Measurements from ENCODE around the gene BMP6. TPM values are rescaled to one million over a fixed set of nuclear protein-coding genes. Genes with fewer than 3 reads are reported as not detected.

Gene BMP6
- total and polyA plus RNA-seq, 2 donors (not counting 3 experiments of a cell fraction or from before 2014, with no cell fraction given), result 221 to 276 TPM

GRCh38 chr6:7730784-7731227, 4.9 kb downstream of the BMP6 start:
- ChIA-PET CTCF (interaction anchor here (0.8 to 3.9 kb wide), 7 partner anchors 8 to 372 kb away, joined by 3 to 17 read pairs (median 4); partner anchors contain the start of gene EEF1E1), POLR2A (no interaction called here)
- Histone ChIP-seq H3K79me2 (ENCODE audit: control insufficient read depth, insufficient read depth, low read length) (peaks cover 97% of the 10 kb centered on the region), H3K4me3 (replicated peaks in 1 of 3; ENCODE audit: insufficient read depth in 1 of 3, low read depth in 1 of 3, low read length in 3 of 3) (peak overlapping the region; percentile 70 to 95 (median 94)), H3K9me1 (replicated peaks; ENCODE audit: control insufficient read depth, extremely low read depth, insufficient read depth, low read length) (no peaks in the 10 kb centered on the region), H3K4me1 (ENCODE audit: control insufficient read depth, extremely low read depth, insufficient read depth, low read length) (peaks cover 61% of the 10 kb centered on the region), H3K9ac (replicated peaks; ENCODE audit: extremely low read depth, insufficient read depth, low read length) (peak overlapping the region; percentile 97), H3K4me2 (ENCODE audit: insufficient read depth, low read length) (peak overlapping the region; percentile 91), H3K9me3 (replicated peaks; ENCODE audit: control insufficient read depth, insufficient read depth, low read length) (no peaks in the 10 kb centered on the region), H3K27me3 (ENCODE audit: control insufficient read depth in 2 of 2, insufficient read depth in 2 of 2, low read length in 2 of 2) (no peaks in the 10 kb centered on the region), H4K20me1 (replicated peaks; ENCODE audit: control insufficient read depth, extremely low read depth, insufficient read depth, low read length) (no peaks in the 10 kb centered on the region), H3K36me3 (ENCODE audit: control insufficient read depth in 2 of 2, extremely low read depth in 1 of 2, insufficient read depth in 2 of 2, low read length in 2 of 2) (peaks cover 24 to 34% of the 10 kb centered on the region in 2 experiments), H2AFZ (ENCODE audit: low read depth, low read length) (no peak overlapping the region), H3K27ac (ENCODE audit: insufficient read depth, low read depth, low read length) (peak overlapping the region; percentile 76)
- no TSS peak for BruUV-seq (replicated peaks)
- dilution Hi-C loops (cut with MboI; ENCODE audit: extremely low pct_ligation_motif_present, low sequenced_read_pairs) (no loop called here), intact Hi-C loops (cut with micrococcal nuclease) (loop anchor here (1.0 to 5.0 kb wide), 4 partner anchors 116 to 351 kb away; no protein-coding TSS in a partner anchor)
- TF ChIP-seq FOS (IDR thresholded peaks at IDR 0.05; ENCODE audit: borderline replicate concordance, insufficient read depth, low read length), result peak; percentile 96
- TF ChIP-seq EZH2 (IDR thresholded peaks at IDR 0.05; ENCODE audit: borderline replicate concordance, low read depth, low read length, severe bottlenecking), result no peak
- TF ChIP-seq JUN (IDR thresholded peaks at IDR 0.05; ENCODE audit: borderline replicate concordance, insufficient read depth, insufficient read length, low read depth), result peak; percentile 87
- no peak for TF ChIP-seq CTCF (IDR thresholded peaks at IDR 0.05; ENCODE audit: extremely low read depth in 1 of 2, insufficient read depth in 1 of 2, low read depth in 1 of 2, low read length in 2 of 2)
- TF ChIP-seq POLR2AphosphoS5 (IDR thresholded peaks at IDR 0.05; ENCODE audit: insufficient read depth, low read depth, low read length), result peak; percentile 84
- TF ChIP-seq POLR2A (IDR thresholded peaks at IDR 0.05; ENCODE audit: low read depth, low read length), result peak; percentile 87
- peak; percentile 69 for TF ChIP-seq GATA2 (IDR thresholded peaks at IDR 0.05; ENCODE audit: insufficient read depth, insufficient read length, low read depth, low read length)
- FAIRE-seq (peak; percentile 98), DNase-seq (ENCODE audit: low read depth, low spot score) (peak; percentile 94)

All from endothelial cell of umbilical vein (primary cell).